Measurements from ENCODE around the gene SH2D4B.
A peak's percentile ranks its signal among the peaks of the same experiment; 100 is the strongest.

SH2D4B gene

GRCh38 chr10:80537736-80538480, at the start of gene SH2D4B:
TSS of gene SH2D4B (plus strand) at chr10:80537902. CDS start at chr10:80538332, 430 bp downstream.
- no peak for DNase-seq (ENCODE audit: low read depth in 1 of 2, low spot score in 1 of 2)

- DNase-seq (ENCODE audit: low read depth in 1 of 2, low spot score in 1 of 2), result no peak
Measured at GRCh38 chr10:80488539-80489066, 49.1 kb upstream of the SH2D4B start.

DNA sequence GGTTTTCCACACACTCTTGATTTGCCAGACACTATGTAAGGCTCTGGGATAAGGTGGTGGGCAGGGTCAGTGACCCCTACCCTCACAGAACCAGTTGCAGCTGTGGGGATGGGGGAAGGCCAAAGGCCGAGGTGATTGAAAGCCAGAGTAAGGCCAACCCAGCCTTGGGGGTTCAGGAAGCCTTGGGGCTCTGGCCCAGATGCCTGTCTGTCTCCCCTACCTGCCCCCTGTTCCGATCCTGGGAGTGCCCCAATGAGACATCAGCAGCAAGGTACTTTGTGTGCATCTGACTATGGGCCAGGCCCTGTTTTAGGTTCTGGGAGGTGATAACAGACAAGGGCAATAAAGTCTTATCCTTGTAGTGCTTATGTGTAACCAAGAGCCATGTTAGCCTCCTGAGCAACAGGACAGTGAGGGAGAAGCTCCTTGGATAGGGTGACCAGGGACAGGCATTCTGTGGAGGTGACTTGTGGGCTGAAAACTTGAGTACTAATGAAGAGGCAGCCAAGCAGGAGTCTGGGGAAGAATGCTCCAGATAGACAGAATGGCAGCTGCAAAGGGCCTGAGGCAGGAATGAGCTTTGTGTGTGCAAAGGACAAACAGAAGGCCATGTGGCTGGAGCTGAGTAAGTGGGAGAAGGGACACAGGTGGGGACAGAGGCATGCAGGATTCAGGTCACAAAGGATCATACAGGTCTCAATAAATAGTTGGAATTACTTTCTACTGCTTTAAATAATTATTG, 48.2 kb upstream of the SH2D4B start:
- no peak for DNase-seq (ENCODE audit: low read depth in 1 of 2, low spot score in 1 of 2)

DNA sequence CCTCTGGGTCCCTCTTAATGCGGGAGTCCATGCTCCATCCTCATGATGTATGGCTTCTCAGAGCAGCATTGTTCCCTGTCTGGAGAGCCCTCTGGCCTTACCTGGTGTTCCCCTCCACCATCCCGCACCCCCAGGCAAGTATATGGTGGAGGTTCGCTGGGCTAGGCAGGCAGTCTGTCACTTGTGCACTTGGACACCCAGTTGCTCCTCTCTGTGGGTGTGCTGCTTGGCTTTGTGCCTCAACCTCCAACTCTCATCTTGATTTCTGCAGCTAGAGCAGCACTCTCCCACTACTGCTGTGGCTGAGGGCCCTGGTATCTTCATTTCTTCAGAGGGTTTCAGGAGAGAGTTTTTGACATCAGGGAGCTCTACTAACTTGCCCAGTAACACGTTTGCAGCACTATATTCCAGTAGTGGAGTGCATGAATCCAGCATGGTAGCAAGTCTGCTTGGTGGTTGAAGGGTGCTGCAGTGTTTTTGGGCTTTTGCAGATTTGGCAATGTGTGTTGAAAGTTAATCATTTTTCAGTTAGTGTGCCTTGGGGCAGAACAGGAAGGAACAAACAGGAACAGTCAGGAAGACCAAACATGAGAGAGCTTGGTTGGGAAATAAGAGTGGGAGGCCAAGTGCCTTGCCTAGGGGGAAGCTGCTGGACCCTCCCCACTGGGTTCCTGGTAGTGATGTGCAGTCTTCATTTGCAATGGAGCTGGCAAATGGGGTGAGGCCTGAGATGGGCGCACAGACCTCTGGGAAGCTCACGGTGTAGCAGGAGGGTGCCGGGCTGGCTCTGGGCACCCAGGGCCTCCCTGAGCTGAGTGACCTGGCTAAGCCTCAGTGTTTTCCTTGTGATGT, 46.2 kb upstream of the SH2D4B start:
- no peak for DNase-seq (ENCODE audit: low read depth in 1 of 2, low spot score in 1 of 2)

DNA sequence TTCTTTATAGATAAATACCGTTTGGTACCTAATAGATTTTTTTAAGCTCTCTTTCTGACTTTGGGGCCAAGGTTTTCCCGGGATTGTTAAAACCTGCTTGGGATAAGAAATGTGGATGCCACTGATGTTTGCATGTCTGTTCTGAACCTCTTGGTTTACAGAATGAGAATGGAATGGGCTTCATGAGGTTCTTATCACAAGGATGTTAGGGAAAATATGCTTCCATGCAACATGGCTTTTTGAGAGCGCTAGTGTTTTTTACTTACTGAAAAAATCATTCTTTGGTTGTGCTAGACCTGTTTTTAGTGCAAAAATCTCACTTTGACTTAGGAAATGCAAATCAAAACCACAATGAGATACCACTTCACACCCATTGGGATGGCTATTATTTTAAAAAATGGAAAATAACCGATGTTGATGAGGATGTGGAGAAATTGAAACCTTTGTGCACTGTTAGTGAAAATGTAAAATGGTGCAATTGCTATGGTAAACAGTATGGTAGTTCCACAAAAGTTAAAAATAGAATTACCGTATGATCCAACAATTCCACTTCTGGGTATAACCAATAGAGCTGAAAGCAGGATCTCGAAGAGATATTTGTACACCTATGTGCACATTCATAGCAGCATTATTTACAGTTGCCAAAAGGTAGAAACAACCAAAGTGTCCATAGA, 44.7 kb upstream of the SH2D4B start:
- DNase-seq (ENCODE audit: low read depth in 1 of 2, low spot score in 1 of 2), result no peak

GRCh38 chr10:80493522-80494051, 44.1 kb upstream of the SH2D4B start:
- DNase-seq (ENCODE audit: low read depth in 1 of 2, low spot score in 1 of 2), result no peak

- DNase-seq (ENCODE audit: low read depth in 1 of 2, low spot score in 1 of 2), result no peak
Measured at GRCh38 chr10:80496555-80497172, 41.0 kb upstream of the SH2D4B start.

GRCh38 chr10:80497187-80498077, 40.3 kb upstream of the SH2D4B start:
- DNase-seq (ENCODE audit: low read depth in 1 of 2, low spot score in 1 of 2), result no peak

- DNase-seq (ENCODE audit: low read depth in 1 of 2, low spot score in 1 of 2), result no peak
Measured at GRCh38 chr10:80498078-80498832, 39.4 kb upstream of the SH2D4B start.

DNA sequence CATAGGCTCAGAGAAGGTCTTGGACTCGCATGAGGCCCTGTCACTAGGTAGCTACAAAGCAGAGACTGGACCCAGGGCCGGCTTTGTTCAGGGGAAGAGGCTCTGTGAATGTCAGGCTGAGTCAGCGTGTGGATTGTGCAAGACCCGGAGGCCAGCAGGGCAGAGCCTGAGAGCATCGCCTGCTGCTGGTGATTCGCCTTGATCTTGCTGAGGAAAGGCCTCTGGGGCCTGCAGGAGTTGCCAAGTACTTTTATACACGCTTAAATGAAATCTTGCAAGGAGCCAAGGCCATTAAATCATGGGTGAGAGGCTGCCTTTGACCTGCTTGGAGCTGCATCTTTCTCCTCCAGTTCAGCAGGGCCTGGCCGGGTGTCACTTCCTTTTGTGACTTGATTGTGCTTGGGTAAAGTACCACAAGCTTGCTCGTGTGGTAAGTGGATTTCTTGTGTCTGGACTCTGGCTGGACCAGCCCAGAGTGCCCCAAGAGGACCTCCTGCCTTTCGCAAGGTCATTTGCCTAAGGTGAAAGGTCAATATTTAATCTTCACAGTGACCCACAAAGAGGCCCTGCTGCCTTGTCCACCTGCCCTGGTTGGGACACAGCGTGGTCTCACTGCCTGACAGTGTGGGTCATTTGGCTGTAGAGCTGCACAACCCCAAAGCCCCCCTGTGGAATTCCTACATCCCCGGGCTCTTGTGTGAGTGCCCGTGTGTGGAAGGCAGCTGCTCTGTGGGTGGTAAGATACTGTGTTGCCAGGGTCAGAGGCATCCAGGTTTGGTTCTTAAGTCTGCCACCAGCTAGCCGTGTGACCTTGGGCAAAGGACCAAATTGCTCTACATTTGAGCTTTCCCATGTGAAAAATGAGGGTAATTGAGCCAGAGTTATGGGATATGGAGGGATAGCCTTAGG, 38.6 kb upstream of the SH2D4B start:
- DNase-seq (ENCODE audit: low read depth in 1 of 2, low spot score in 1 of 2), result peak; percentile 29 to 52

DNA sequence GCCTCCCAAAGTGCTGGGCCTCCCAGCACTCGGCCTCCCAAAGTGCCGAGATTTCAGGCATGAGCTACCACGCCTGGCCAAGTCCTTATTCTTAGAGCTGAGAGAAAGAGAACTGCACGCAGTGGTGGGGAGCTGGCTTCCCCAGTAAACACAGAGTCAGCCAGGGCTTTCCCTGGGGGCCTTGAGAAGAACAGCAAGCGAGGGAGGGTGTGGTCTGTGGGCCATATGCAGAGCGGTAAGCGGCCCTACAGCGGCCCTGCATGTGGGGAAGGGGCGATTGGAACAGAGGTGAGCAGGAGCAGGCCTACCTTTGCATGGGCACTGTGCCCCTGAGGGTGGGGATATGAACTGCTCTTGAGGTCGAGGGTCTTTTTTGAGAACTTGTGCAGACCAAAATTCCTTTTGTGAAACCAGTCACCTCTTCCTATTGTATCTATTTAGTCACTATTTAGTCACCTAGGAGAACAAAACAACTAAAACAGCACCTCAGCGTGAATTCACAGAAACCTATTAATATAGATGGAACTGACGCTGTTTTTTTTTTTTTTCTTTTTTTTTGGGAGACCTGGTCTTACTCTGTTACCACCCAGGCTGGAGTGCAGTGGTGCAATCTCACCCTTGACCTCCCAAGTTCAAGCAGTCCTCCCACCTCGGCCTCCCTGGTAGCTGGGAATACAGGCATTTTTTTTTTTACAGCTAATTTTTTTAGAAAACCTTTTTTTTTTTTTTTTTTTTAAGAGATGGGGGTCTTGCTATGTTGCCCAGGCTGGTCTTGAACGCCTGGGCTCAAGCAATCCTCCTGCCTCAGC, 36.9 kb upstream of the SH2D4B start:
- DNase-seq (ENCODE audit: low read depth in 1 of 2, low spot score in 1 of 2), result no peak

DNA sequence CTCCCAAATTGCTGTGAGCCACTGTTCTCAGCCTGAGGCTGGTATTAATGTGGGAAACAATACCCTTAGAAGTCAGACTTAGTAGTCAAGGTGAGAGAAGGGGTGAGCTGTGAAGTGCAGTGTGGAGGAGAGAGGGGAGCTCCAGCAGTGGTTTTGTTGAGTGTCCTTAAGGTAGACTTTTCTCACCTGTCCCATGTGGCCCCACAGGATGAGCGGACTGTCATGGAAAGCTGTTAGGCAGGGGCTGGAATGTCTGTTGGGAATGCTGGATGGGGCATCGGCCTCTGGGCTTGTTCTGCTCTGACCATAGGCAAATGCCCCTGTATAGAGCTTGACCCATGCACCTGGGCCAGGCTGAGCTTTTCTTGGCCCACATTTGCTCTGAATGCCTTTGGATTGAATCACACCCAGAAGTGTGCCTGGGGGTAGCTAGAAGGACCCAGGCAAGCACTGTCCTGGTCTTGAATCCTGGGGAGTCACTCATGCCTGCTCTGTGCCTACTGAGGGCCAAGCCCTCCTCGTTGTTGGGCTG, 36.3 kb upstream of the SH2D4B start:
- DNase-seq (ENCODE audit: low read depth in 1 of 2, low spot score in 1 of 2), result no peak

GRCh38 chr10:80501913-80502521, 35.7 kb upstream of the SH2D4B start:
- no peak for DNase-seq (ENCODE audit: low read depth in 1 of 2, low spot score in 1 of 2)

- DNase-seq (ENCODE audit: low read depth in 1 of 2, low spot score in 1 of 2), result no peak
Measured at GRCh38 chr10:80502621-80503583, 34.8 kb upstream of the SH2D4B start.

Data from activated CD4-positive, alpha-beta T cell treated with anti-CD3 and anti-CD28 coated beads, Interleukin-2, amount 50 U/mL, for 24 hours (primary cell).